Smooth muscle cell (in vitro differentiated cells): ENCODE results near the gene POU2F2. TPM values are rescaled to one million over a fixed set of nuclear protein-coding genes. Genes with fewer than 3 reads are reported as not detected.

Source experiments
- DNase-seq: peaks from one replicate; lab custom pipeline; 2025; ENCODE audit not compliant: unreplicated experiment; lab: John Stamatoyannopoulos, UW
- H2AFZ ChIP-seq: fragments of 200-600 bp; sonication (generic); 2 replicates; pipeline ENCODE4 v1.6.0; 2016; ENCODE audit warnings: antibody characterized with exemption, low read depth, mild to moderate bottlenecking
- H3F3A ChIP-seq: fragments of 200-600 bp; sonication (generic); 2 replicates; pipeline ENCODE4 v1.6.0; 2017; ENCODE audit warnings: antibody characterized with exemption, low read depth
- H3K27ac ChIP-seq: fragments of 200-600 bp; sonication (generic); 2 replicates; pipeline ENCODE4 v1.5.1; 2016; ENCODE audit warnings: low read depth, mild to moderate bottlenecking
- H3K27me3 ChIP-seq: fragments of 200-600 bp; sonication (generic); 2 replicates; pipeline ENCODE4 v1.6.1; 2016; ENCODE audit warnings: low read depth, mild to moderate bottlenecking
- H3K36me3 ChIP-seq: fragments of 200-600 bp; sonication (generic); 2 replicates; pipeline ENCODE4 v1.5.1; 2016; ENCODE audit warnings: low read depth
- H3K4me1 ChIP-seq: fragments of 200-600 bp; sonication (generic); 2 replicates; pipeline ENCODE4 v1.5.1; 2016; ENCODE audit warnings: low read depth
- H3K4me2 ChIP-seq: fragments of 200-600 bp; sonication (generic); 2 replicates; pipeline ENCODE4 v1.6.0; 2016; ENCODE audit warnings: mild to moderate bottlenecking
- H3K4me3 ChIP-seq: fragments of 200-600 bp; sonication (generic); 2 replicates; pipeline ENCODE4 v1.5.1; 2016; ENCODE audit warnings: mild to moderate bottlenecking
- H3K79me2 ChIP-seq: fragments of 200-600 bp; sonication (generic); 2 replicates; pipeline ENCODE4 v1.6.0; 2016; ENCODE audit warnings: low read depth, mild to moderate bottlenecking
- H3K9ac ChIP-seq: fragments of 200-600 bp; sonication (generic); 2 replicates; pipeline ENCODE4 v1.6.0; 2016; ENCODE audit warnings: low read depth
- H3K9me3 ChIP-seq: fragments of 200-600 bp; sonication (generic); replicated peaks from 2 replicates; pipeline ENCODE4 v1.5.1; 2016; ENCODE audit warnings: low read depth
- H4K20me1 ChIP-seq: fragments of 200-600 bp; sonication (generic); 2 replicates; pipeline ENCODE4 v1.6.0; 2016; ENCODE audit warnings: low read depth
- CTCF ChIP-seq: fragments of 200-600 bp; sonication (generic); IDR thresholded peaks from 2 replicates; pipeline ENCODE4 v1.5.1; 2017; ENCODE audit warnings: borderline replicate concordance, mild to moderate bottlenecking, antibody characterized with exemption; ENCODE audit not compliant: insufficient read depth, poor library complexity, severe bottlenecking
- WGBS: methylation state at CpG from one replicate; pipeline ENCODE4 v1.1.7; 2016; ENCODE audit warnings: low lambda C conversion rate; 5-methylcytosine and 5-hydroxymethylcytosine counted together
- polyA plus RNA-seq: library from polyadenylated mRNA; unstranded; fragments of >200 nt; fragmentation: Nextera tagmentation; extraction: Ambion mirVana; gene quantifications from 2 replicates; pipeline ENCODE4 v1.2.1, GENCODE V29; 2016
- total RNA-seq: library from RNA; depleted of rRNA; stranded (reverse); fragments of >200 nt; gene quantifications from 2 replicates; pipeline ENCODE4 v1.2.3, GENCODE V29; 2014

POU2F2 gene
- total and polyA plus RNA-seq, 2 experiments from 2014 or later = 0.99 to 6.3 TPM

- no peak for TF ChIP-seq CTCF
- Histone ChIP-seq H4K20me1 (no peaks in the 10 kb centered on the region), H3K9ac (no peak overlapping the region), H3F3A (no peaks in the 10 kb centered on the region), H3K79me2 (no peaks in the 10 kb centered on the region), H3K36me3 (no peaks in the 10 kb centered on the region), H3K4me2 (no peak overlapping the region), H3K9me3 (no peaks in the 10 kb centered on the region), H3K27me3 (peaks cover 21% of the 10 kb centered on the region), H3K4me3 (no peak overlapping the region), H3K4me1 (peaks cover 4% of the 10 kb centered on the region), H3K27ac (no peak overlapping the region), H2AFZ (no peak overlapping the region)
- no peak for DNase-seq
- 91% methylated on average over 6 of the region's 6 CpGs for WGBS
Measured at GRCh38 chr19:42064432-42064831, 67.8 kb downstream of the POU2F2 start.

GRCh38 chr19:42062381-42062780 is 69.9 kb downstream of the POU2F2 start:
- no peak overlapping the region for H2AFZ ChIP-seq
- WGBS = 92% methylated on average over 16 of the region's 16 CpGs
- H3K9me3 ChIP-seq = no peaks in the 10 kb centered on the region
- no peak overlapping the region for H3K27ac ChIP-seq
- H3K4me2 ChIP-seq = no peak overlapping the region
- no peak for DNase-seq
- H3K79me2 ChIP-seq = no peaks in the 10 kb centered on the region
- peaks cover 2% of the 10 kb centered on the region for H3K27me3 ChIP-seq
- no peaks in the 10 kb centered on the region for H3F3A ChIP-seq
- H3K4me1 ChIP-seq = no peaks in the 10 kb centered on the region
- H4K20me1 ChIP-seq = no peaks in the 10 kb centered on the region
- H3K9ac ChIP-seq = no peak overlapping the region
- no peaks in the 10 kb centered on the region for H3K36me3 ChIP-seq
- no peak for TF ChIP-seq CTCF
- no peak overlapping the region for H3K4me3 ChIP-seq

- no peak overlapping the region for H3K27ac ChIP-seq
- H3F3A ChIP-seq = no peaks in the 10 kb centered on the region
- H3K79me2 ChIP-seq = no peaks in the 10 kb centered on the region
- no peak overlapping the region for H3K4me3 ChIP-seq
- H3K4me1 ChIP-seq = no peaks in the 10 kb centered on the region
- no peaks in the 10 kb centered on the region for H3K9me3 ChIP-seq
- no peaks in the 10 kb centered on the region for H3K36me3 ChIP-seq
- H3K4me2 ChIP-seq = no peak overlapping the region
- DNase-seq = no peak
- WGBS = 95% methylated on average over 3 of the region's 3 CpGs
- TF ChIP-seq CTCF = no peak
- no peaks in the 10 kb centered on the region for H4K20me1 ChIP-seq
- H3K27me3 ChIP-seq = no peaks in the 10 kb centered on the region
- no peak overlapping the region for H2AFZ ChIP-seq
- no peak overlapping the region for H3K9ac ChIP-seq
Measured at GRCh38 chr19:42060117-42060516, 72.1 kb downstream of the POU2F2 start.

- no peak overlapping the region for H3K9ac ChIP-seq
Measured at GRCh38 chr19:42059196-42059595, 73.0 kb downstream of the POU2F2 start.

More at GRCh38 chr19:42059196-42059595, 73.0 kb downstream of the POU2F2 start:
- H3K79me2 ChIP-seq = no peaks in the 10 kb centered on the region
- H4K20me1 ChIP-seq = no peaks in the 10 kb centered on the region
- 98% methylated on average over 13 of the region's 13 CpGs for WGBS
- DNase-seq = no peak
- TF ChIP-seq CTCF = no peak
- no peaks in the 10 kb centered on the region for H3K9me3 ChIP-seq
- no peaks in the 10 kb centered on the region for H3F3A ChIP-seq
- no peaks in the 10 kb centered on the region for H3K27me3 ChIP-seq
- H3K4me2 ChIP-seq = no peak overlapping the region
- no peaks in the 10 kb centered on the region for H3K4me1 ChIP-seq
- no peak overlapping the region for H3K27ac ChIP-seq
- no peak overlapping the region for H2AFZ ChIP-seq
- H3K36me3 ChIP-seq = no peaks in the 10 kb centered on the region
- no peak overlapping the region for H3K4me3 ChIP-seq
